OCI-LY1 (cell line): ENCODE measurements around the gene CDC42BPA.

ENCODE experiments used
- H2AFZ ChIP-seq: fragments of 200-600 bp; sonication (generic), shearing (Covaris generic); 2 replicates; pipeline ENCODE4 v1.6.0; 2014; ENCODE audit warnings: antibody characterized with exemption, mild to moderate bottlenecking, low read length
- H3F3A ChIP-seq: fragments of 200-600 bp; sonication (generic), shearing (Covaris generic); 2 replicates; pipeline ENCODE4 v1.6.0; 2014; ENCODE audit warnings: mild to moderate bottlenecking, antibody characterized with exemption, low read length, moderate library complexity; ENCODE audit not compliant: insufficient read depth
- H3K27ac ChIP-seq: fragments of 200-600 bp; sonication (generic); 2 replicates; pipeline ENCODE4 v1.5.1; 2014; ENCODE audit warnings: low read length, mixed run types, mild to moderate bottlenecking, low read depth; ENCODE audit not compliant: poor library complexity, severe bottlenecking
- H3K27me3 ChIP-seq: fragments of 200-600 bp; sonication (generic); 2 replicates; pipeline ENCODE4 v1.6.0; 2014; ENCODE audit warnings: antibody characterized with exemption, mild to moderate bottlenecking, low read length, moderate library complexity; ENCODE audit not compliant: insufficient read depth
- H3K36me3 ChIP-seq: fragments of 200-600 bp; sonication (generic); 2 replicates; pipeline ENCODE4 v1.6.1; 2014; ENCODE audit warnings: mild to moderate bottlenecking, antibody characterized with exemption, low read length, moderate library complexity, mixed read lengths; ENCODE audit not compliant: insufficient read depth
- H3K4me1 ChIP-seq: fragments of 200-600 bp; sonication (generic); 2 replicates; pipeline ENCODE4 v1.5.1; 2014; ENCODE audit warnings: mild to moderate bottlenecking, low read length, moderate library complexity; ENCODE audit not compliant: insufficient read depth, severe bottlenecking
- H3K4me2 ChIP-seq: fragments of 200-600 bp; sonication (generic), shearing (Covaris generic); 2 replicates; pipeline ENCODE4 v1.6.1; 2014; ENCODE audit warnings: low read length
- H3K4me3 ChIP-seq: fragments of 200-600 bp; sonication (generic); 2 replicates; pipeline ENCODE4 v1.5.1; 2014; ENCODE audit warnings: low read length, low read depth, mild to moderate bottlenecking, mixed read lengths; ENCODE audit not compliant: poor library complexity, severe bottlenecking
- H3K79me2 ChIP-seq: fragments of 200-600 bp; shearing (Covaris generic); 2 replicates; pipeline ENCODE4 v1.6.1; 2016; ENCODE audit warnings: mixed run types, low read length, mixed read lengths; ENCODE audit not compliant: insufficient read depth
- H3K9ac ChIP-seq: fragments of 200-600 bp; sonication (generic), shearing (Covaris generic); 2 replicates; pipeline ENCODE4 v1.6.1; 2014; ENCODE audit warnings: mild to moderate bottlenecking, low read length, mixed read lengths
- H3K9me2 ChIP-seq: fragments of 200-600 bp; sonication (generic), shearing (Covaris generic); 2 replicates; pipeline ENCODE4 v1.6.1; 2014; ENCODE audit warnings: low read depth, mild to moderate bottlenecking, low read length, mixed read lengths
- H3K9me3 ChIP-seq: fragments of 200-600 bp; shearing (Covaris generic); 2 replicates; pipeline ENCODE4 v1.6.1; 2014; ENCODE audit warnings: low read length, mixed read lengths
- H4K20me1 ChIP-seq: fragments of 200-600 bp; sonication (generic), shearing (Covaris generic); 2 replicates; pipeline ENCODE4 v1.6.0; 2016; ENCODE audit warnings: mild to moderate bottlenecking, low read length; ENCODE audit not compliant: insufficient read depth
- CTCF ChIP-seq: fragments of 200-600 bp; sonication (generic), shearing (Covaris generic); IDR thresholded peaks from 2 replicates; pipeline ENCODE4 v1.5.1; 2017; ENCODE audit warnings: mild to moderate bottlenecking, antibody characterized with exemption, low read length, moderate library complexity, mixed read lengths
- EZH2 ChIP-seq: fragments of 200-600 bp; sonication (generic), shearing (Covaris generic); IDR thresholded peaks from 2 replicates; pipeline ENCODE4 v1.8.0; 2017; ENCODE audit warnings: borderline replicate concordance, mixed run types, mild to moderate bottlenecking, antibody characterized with exemption, low read length, moderate library complexity, mixed read lengths

The CDC42BPA gene

GRCh38 chr1:227214207-227214606, 104.1 kb downstream of the CDC42BPA start:
- TF ChIP-seq EZH2 (no peak), CTCF (no peak)
- no peaks in the 10 kb centered on the region for H3K9me2 ChIP-seq
- no peaks in the 10 kb centered on the region for H3K79me2 ChIP-seq
- H3K27ac ChIP-seq = no peak overlapping the region
- no peaks in the 10 kb centered on the region for H3K27me3 ChIP-seq
- H2AFZ ChIP-seq = no peak overlapping the region
- H3K4me3 ChIP-seq = no peak overlapping the region
- no peaks in the 10 kb centered on the region for H3K4me1 ChIP-seq
- no peak overlapping the region for H3K9ac ChIP-seq
- H4K20me1 ChIP-seq = no peaks in the 10 kb centered on the region
- H3F3A ChIP-seq = no peaks in the 10 kb centered on the region
- H3K36me3 ChIP-seq = no peaks in the 10 kb centered on the region
- no peak overlapping the region for H3K4me2 ChIP-seq
- no peaks in the 10 kb centered on the region for H3K9me3 ChIP-seq

GRCh38 chr1:227213426-227213825, 104.9 kb downstream of the CDC42BPA start:
- Histone ChIP-seq H2AFZ (no peak overlapping the region), H3K4me3 (no peak overlapping the region), H3K79me2 (no peaks in the 10 kb centered on the region), H4K20me1 (no peaks in the 10 kb centered on the region), H3F3A (no peaks in the 10 kb centered on the region), H3K27me3 (no peaks in the 10 kb centered on the region), H3K9me3 (no peaks in the 10 kb centered on the region), H3K4me2 (no peak overlapping the region), H3K9me2 (no peaks in the 10 kb centered on the region), H3K36me3 (no peaks in the 10 kb centered on the region), H3K4me1 (no peaks in the 10 kb centered on the region), H3K27ac (no peak overlapping the region), H3K9ac (no peak overlapping the region)
- TF ChIP-seq CTCF (no peak), EZH2 (no peak)

- no peak for TF ChIP-seq CTCF
- TF ChIP-seq EZH2 = no peak
- Histone ChIP-seq H3K79me2 (no peaks in the 10 kb centered on the region), H3K27ac (no peak overlapping the region)
Measured at GRCh38 chr1:227212164-227212563, 106.1 kb downstream of the CDC42BPA start.

More at GRCh38 chr1:227212164-227212563, 106.1 kb downstream of the CDC42BPA start:
- no peaks in the 10 kb centered on the region for H3F3A ChIP-seq
- no peaks in the 10 kb centered on the region for H3K9me2 ChIP-seq
- H3K4me1 ChIP-seq = no peaks in the 10 kb centered on the region
- H3K27me3 ChIP-seq = no peaks in the 10 kb centered on the region
- H3K4me2 ChIP-seq = no peak overlapping the region
- no peaks in the 10 kb centered on the region for H3K9me3 ChIP-seq
- no peak overlapping the region for H3K4me3 ChIP-seq
- H2AFZ ChIP-seq = no peak overlapping the region
- no peaks in the 10 kb centered on the region for H3K36me3 ChIP-seq
- no peak overlapping the region for H3K9ac ChIP-seq
- H4K20me1 ChIP-seq = no peaks in the 10 kb centered on the region
